ENCODE data around the gene ZNF385B.

Gene ZNF385B

GRCh38 chr2:179854891-179855290 is 6.5 kb downstream of the ZNF385B start:
- DNase-seq: no peak

- no peak for DNase-seq
Measured at GRCh38 chr2:179853108-179853507, 8.3 kb downstream of the ZNF385B start.

- DNase-seq: no peak
Measured at GRCh38 chr2:179850188-179850587, 11.2 kb downstream of the ZNF385B start.

- no peak for DNase-seq
Measured at GRCh38 chr2:179849719-179850118, 11.7 kb downstream of the ZNF385B start.

GRCh38 chr2:179843541-179843940 is 17.9 kb downstream of the ZNF385B start:
- DNase-seq: no peak

- no peak for DNase-seq
Measured at GRCh38 chr2:179842498-179843153, 18.8 kb downstream of the ZNF385B start.

GRCh38 chr2:179840840-179841239 is 20.6 kb downstream of the ZNF385B start:
- no peak for DNase-seq

- DNase-seq: no peak
Measured at GRCh38 chr2:179837408-179837807, 24.0 kb downstream of the ZNF385B start.

- DNase-seq: no peak
Measured at GRCh38 chr2:179830043-179830787, 31.2 kb downstream of the ZNF385B start.

- DNase-seq: no peak
Measured at GRCh38 chr2:179826297-179826696, 35.1 kb downstream of the ZNF385B start.

GRCh38 chr2:179825494-179825893 is 35.9 kb downstream of the ZNF385B start:
- no peak for DNase-seq

- DNase-seq: no peak
Measured at GRCh38 chr2:179824961-179825360, 36.5 kb downstream of the ZNF385B start.

- no peak for DNase-seq
Measured at GRCh38 chr2:179822540-179822939, 38.9 kb downstream of the ZNF385B start.

- no peak for DNase-seq
Measured at GRCh38 chr2:179818546-179818945, 42.9 kb downstream of the ZNF385B start.

- no peak for DNase-seq
Measured at GRCh38 chr2:179817181-179817841, 44.1 kb downstream of the ZNF385B start.

GRCh38 chr2:179814050-179814449 is 47.4 kb downstream of the ZNF385B start:
- no peak for DNase-seq

- DNase-seq: no peak
Measured at GRCh38 chr2:179812501-179812900, 48.9 kb downstream of the ZNF385B start.

- no peak for DNase-seq
Measured at GRCh38 chr2:179811042-179811441, 50.4 kb downstream of the ZNF385B start.

- DNase-seq: no peak
Measured at GRCh38 chr2:179809606-179810005, 51.8 kb downstream of the ZNF385B start.

- DNase-seq: no peak
Measured at GRCh38 chr2:179805001-179805400, 56.4 kb downstream of the ZNF385B start.

- DNase-seq: no peak
Measured at GRCh38 chr2:179804206-179804605, 57.2 kb downstream of the ZNF385B start.

- DNase-seq: no peak
Measured at GRCh38 chr2:179802051-179802882, 59.1 kb downstream of the ZNF385B start.

GRCh38 chr2:179800776-179801175 is 60.6 kb downstream of the ZNF385B start:
- no peak for DNase-seq
